Prostate gland (tissue), 2 donors: ENCODE measurements around the gene CCDC136.

Source experiments
- POLR2A ChIP-seq: fragments of 450-650 bp; IDR thresholded peaks from one replicate; pipeline ENCODE4 v1.6.1; 2016; ENCODE audit warnings: antibody characterized with exemption, mild to moderate bottlenecking
- POLR2AphosphoS5 ChIP-seq: sonication (generic); formaldehyde crosslinking; IDR thresholded peaks from one replicate; pipeline ENCODE4 v1.6.1; 2017; ENCODE audit warnings: antibody characterized with exemption
- TF ChIP-seq, protein P1 (sequence below), 4 experiments: fragments of 200-600 bp in 2 of 4; fragments of 450-650 bp in 2 of 4; sonication (generic) in 2 of 4; IDR thresholded peaks; 1 replicate in 3 of 4; 2 replicates in 1 of 4; pipeline ENCODE4 v1.5.1; 2016 to 2019; ENCODE audit warnings: antibody characterized with exemption in 4 of 4, mild to moderate bottlenecking in 2 of 4, moderate library complexity in 2 of 4

DNA sequence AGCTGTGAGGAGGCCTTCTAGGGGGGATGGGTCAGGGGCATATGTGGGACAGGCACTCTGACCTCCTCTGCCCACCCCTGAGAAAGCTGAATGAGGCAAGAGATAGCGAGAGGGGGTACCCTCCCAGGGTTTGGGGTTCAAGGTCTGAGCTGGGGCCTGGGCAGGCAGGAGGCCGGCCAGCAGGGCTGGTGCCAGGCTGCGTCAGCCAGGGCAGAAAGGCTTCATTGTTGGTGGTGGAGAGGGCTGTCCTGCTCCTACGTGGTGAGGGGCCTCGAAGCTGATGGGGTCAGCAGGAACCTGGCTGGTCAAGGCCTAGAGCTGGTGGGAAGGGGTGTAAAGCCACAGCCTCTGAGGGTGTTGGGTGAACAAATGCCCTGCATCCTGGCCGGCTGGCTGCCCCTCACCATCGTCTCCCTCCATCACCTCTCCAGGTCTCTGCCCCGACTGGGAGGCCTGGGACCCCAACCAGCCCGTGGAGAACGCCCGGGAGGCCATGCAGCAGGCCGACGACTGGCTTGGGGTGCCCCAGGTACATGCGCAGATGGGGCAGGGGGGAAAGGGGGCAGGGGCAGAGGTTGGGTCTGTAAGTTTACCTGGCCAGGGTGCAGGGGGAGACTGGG is 45.1 kb downstream of the CCDC136 start:
- TF ChIP-seq POLR2A (no peak), POLR2AphosphoS5 (no peak)
- TF ChIP-seq, protein P1, sequence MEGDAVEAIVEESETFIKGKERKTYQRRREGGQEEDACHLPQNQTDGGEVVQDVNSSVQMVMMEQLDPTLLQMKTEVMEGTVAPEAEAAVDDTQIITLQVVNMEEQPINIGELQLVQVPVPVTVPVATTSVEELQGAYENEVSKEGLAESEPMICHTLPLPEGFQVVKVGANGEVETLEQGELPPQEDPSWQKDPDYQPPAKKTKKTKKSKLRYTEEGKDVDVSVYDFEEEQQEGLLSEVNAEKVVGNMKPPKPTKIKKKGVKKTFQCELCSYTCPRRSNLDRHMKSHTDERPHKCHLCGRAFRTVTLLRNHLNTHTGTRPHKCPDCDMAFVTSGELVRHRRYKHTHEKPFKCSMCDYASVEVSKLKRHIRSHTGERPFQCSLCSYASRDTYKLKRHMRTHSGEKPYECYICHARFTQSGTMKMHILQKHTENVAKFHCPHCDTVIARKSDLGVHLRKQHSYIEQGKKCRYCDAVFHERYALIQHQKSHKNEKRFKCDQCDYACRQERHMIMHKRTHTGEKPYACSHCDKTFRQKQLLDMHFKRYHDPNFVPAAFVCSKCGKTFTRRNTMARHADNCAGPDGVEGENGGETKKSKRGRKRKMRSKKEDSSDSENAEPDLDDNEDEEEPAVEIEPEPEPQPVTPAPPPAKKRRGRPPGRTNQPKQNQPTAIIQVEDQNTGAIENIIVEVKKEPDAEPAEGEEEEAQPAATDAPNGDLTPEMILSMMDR (IDR thresholded peaks at IDR 0.05) = no peak
